LNCaP clone FGC (cell line): ENCODE results near the gene PARP15.
"Not testable (repeated sequence)": the region's sequence is repeated elsewhere in the genome, so short reads cannot be mapped to it uniquely, and the experiment has no call there.

Experiments
- DNase-seq: peaks from one replicate; pipeline ENCODE4 v3.0.0-alpha.2; 2011; ENCODE audit warnings: low read depth
- H3K4me3 ChIP-seq: 2 replicates; pipeline ENCODE4 v1.5.1; 2011; ENCODE audit warnings: mild to moderate bottlenecking, low read depth, low read length, control low read depth
- TF ChIP-seq, protein P1 (sequence below): IDR thresholded peaks from 2 replicates; pipeline ENCODE4 v1.5.1; 2012; ENCODE audit warnings: mild to moderate bottlenecking; ENCODE audit not compliant: control insufficient read depth, insufficient read depth; ENCODE audit errors: extremely low read depth

The PARP15 gene

DNA sequence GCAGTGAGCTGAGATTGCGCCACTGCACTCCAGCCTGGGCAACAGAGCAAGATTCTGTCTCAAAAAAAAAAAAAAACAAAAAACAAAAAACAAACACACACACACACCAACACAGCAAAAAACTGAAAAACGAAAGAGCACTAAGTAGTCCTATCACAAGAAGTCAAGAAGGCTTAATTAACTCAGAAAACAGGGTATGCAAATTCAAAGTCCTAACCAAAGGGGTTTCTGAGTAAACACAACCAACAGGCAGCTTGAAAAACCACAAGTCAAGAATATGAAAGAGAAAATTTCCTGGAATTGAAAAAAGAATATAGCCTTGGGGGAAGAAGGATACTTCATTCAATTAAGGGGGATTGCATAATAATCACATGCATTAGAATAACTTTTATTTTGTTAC lies 65.5 kb downstream of the PARP15 start:
- TF ChIP-seq, protein P1, sequence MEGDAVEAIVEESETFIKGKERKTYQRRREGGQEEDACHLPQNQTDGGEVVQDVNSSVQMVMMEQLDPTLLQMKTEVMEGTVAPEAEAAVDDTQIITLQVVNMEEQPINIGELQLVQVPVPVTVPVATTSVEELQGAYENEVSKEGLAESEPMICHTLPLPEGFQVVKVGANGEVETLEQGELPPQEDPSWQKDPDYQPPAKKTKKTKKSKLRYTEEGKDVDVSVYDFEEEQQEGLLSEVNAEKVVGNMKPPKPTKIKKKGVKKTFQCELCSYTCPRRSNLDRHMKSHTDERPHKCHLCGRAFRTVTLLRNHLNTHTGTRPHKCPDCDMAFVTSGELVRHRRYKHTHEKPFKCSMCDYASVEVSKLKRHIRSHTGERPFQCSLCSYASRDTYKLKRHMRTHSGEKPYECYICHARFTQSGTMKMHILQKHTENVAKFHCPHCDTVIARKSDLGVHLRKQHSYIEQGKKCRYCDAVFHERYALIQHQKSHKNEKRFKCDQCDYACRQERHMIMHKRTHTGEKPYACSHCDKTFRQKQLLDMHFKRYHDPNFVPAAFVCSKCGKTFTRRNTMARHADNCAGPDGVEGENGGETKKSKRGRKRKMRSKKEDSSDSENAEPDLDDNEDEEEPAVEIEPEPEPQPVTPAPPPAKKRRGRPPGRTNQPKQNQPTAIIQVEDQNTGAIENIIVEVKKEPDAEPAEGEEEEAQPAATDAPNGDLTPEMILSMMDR: no peak
- H3K4me3 ChIP-seq: no peak overlapping the region
- no peak for DNase-seq

DNA sequence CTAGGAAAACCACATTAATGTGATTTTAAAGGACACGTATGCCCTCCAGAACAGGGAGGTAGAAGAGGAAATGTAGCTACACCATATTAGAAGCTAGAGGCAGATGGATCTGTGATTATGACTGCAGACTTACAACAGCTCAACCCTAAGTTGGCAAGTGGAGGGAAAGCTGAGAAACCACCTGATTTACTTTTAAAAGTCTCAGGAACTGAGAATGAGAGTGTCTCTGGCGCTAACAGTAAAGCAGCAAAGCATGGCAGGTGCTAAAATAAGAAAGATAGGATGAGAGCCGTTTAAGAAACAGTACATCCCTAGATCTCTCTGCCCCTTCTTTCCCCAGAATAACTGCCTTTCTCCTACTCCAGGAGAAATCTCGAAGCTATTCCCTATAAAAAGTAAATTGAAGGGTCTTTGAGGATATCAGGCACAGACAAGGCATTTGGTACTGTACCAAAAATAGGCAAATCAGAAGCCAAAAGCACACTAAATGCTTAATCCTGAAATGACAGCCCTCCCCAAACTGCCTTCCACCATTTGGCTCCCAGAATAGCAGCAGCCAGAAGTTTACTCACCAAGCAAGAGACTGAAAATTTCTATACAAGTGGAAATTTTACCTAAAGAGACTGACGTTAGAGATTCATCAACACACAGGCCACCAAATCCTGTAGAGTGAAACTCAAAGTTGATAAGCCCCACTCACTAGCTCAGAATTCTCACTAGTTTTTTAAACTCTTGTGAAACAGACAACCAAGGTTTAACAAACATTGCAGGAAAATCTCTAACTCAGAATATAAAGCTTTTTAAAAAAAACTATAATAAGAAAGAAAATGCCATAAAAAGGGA lies 68.9 kb downstream of the PARP15 start:
- no peak overlapping the region for H3K4me3 ChIP-seq
- TF ChIP-seq, protein P1: no peak
- DNase-seq: no peak

- H3K4me3 ChIP-seq: not testable (repeated sequence)
- peak; percentile 76 for DNase-seq
Measured at GRCh38 chr3:122651233-122651907, 73.9 kb downstream of the PARP15 start.

DNA sequence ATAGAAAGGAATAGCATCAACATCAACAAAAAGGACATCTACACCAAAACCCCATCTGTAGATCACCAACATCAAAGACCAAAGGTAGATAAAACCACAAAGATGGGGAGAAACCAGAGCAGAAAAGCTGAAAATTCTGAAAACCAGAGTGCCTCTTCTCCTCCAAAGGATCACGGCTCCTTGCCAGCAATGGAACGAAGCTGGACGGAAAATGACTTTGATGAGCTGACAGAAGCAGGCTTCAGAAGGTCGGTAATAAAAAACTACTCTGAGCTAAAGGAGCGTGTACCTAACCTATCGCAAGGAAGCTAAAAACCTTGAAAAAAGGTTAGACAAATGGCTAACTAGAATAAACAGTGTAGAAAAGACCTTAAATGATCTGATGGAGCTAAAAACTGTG lies 74.5 kb downstream of the PARP15 start:
- peak; percentile 71 for DNase-seq
- peak overlapping the region; percentile 11; the same call in 1 of the 2 replicates for H3K4me3 ChIP-seq

DNA sequence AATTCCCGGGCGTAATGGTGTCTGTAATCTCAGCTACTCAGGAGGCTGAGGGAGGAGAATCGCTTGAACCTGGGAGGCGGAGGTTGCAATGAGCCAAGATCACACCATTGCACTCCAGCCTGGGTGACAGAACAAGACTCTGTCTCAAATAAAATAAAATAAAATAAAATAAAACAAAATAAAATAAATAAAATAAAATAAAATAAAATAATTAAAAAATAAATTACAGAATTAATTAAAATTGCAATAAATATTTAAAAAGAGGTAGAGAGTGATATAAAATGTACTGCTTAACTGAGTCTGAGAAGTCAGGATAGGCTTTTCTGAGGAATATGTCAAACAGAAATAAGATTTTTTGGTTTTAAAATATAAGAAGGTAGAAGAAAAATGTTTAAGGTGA lies 80.9 kb downstream of the PARP15 start:
- H3K4me3 ChIP-seq, DNase-seq: not testable (repeated sequence)

GRCh38 chr3:122660297-122660974 lies 83.0 kb downstream of the PARP15 start:
- no peak for DNase-seq
- TF ChIP-seq, protein P1: no peak
- no peak overlapping the region for H3K4me3 ChIP-seq

DNA sequence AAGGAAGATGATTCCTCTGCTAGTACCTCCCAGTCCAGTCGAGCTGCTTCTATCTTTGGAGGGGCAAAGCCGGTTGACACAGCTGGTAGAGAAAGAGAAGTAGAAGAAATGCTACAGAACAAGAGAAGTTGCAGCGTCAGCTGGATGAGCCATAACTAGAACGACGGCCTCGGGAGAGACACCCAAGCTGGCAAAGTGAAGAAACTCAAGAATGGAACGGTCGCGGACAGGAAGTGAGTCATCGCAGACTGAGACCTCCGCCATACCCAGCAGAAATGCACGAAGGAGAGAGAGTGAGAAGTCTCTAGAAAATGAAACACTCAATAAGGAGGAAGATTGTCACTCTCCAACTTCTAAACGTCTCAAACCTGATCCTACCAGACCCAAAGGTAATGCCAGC lies 84.2 kb downstream of the PARP15 start:
- H3K4me3 ChIP-seq: no peak overlapping the region
- TF ChIP-seq, protein P1: no peak
- no peak for DNase-seq

- TF ChIP-seq, protein P1: no peak
- DNase-seq: no peak
- no peak overlapping the region for H3K4me3 ChIP-seq
Measured at GRCh38 chr3:122662505-122662904, 85.1 kb downstream of the PARP15 start.
